HepG2 (cell line): ENCODE data around the gene SNRNP35. TPM values are rescaled to one million over a fixed set of nuclear protein-coding genes. Genes with fewer than 3 reads are reported as not detected.
"Not testable (repeated sequence)": the region's sequence is repeated elsewhere in the genome, so short reads cannot be mapped to it uniquely, and the experiment has no call there.

Source experiments
- ATAC-seq: fragments of 200-7000 bp; cut with Tn5 transposase; 3 replicates; pipeline ENCODE4 v1.9.1; 2020; ENCODE audit warnings: mild to moderate bottlenecking, moderate library complexity
- BruUV-seq: library from RNA; stranded (reverse); fragments of 400-500 nt; replicated peaks from 2 replicates; lab custom pipeline; 2021; lab: Mats Ljungman, UMichigan
- CTCF ChIA-PET: fragments of 300-600 bp; formaldehyde crosslinking; extraction: SDS; loops from one replicate; lab custom pipeline; 2021; ENCODE audit warnings: low total read pairs, inconsistent platforms, low intra/inter-chr PET ratio; lab: Yijun Ruan, JAX
- POLR2A ChIA-PET: fragments of 350-600 bp; sonication (Branson Sonifier 250); formaldehyde crosslinking; loops from one replicate; lab custom pipeline; 2020; ENCODE audit warnings: antibody characterized with exemption, inconsistent platforms; lab: Yijun Ruan, JAX
- DNase-seq: peaks from one replicate; pipeline ENCODE4 v3.0.0-alpha.2; 2015; ENCODE audit warnings: low spot score
- FAIRE-seq: peaks from 3 replicates; lab custom pipeline; 2011; peaks lifted over from hg19 to GRCh38; lab: Jason Lieb, UNC
- H2AFZ ChIP-seq: one replicate; pipeline ENCODE4 v1.6.1; 2011; ENCODE audit warnings: low read length, inconsistent platforms
- H3K27ac ChIP-seq: fragments of 300-600 bp; 3 replicates; pipeline ENCODE4 v1.8.0; 2011; ENCODE audit warnings: mixed run types, mild to moderate bottlenecking, mixed read lengths, low read length, inconsistent platforms; ENCODE audit not compliant: insufficient read depth; ENCODE audit errors: extremely low read length
- H3K27me3 ChIP-seq, 2 experiments: fragments of 200-600 bp in 1 of 2; 2 replicates in 1 of 2; 3 replicates in 1 of 2; pipeline versions ENCODE4 v1.6.0 to v1.8.0; 2011; ENCODE audit warnings: low read length in 2 of 2, mild to moderate bottlenecking in 2 of 2, moderate library complexity in 2 of 2, inconsistent platforms in 1 of 2; ENCODE audit not compliant: insufficient read depth in 2 of 2, control insufficient read depth in 1 of 2
- H3K36me3 ChIP-seq, 2 experiments: fragments of 200-600 bp in 1 of 2; replicated peaks in 1 of 2; 2 replicates in 1 of 2; 3 replicates in 1 of 2; pipeline versions ENCODE4 v1.5.1 to v1.8.0; 2011; ENCODE audit warnings: low read length in 2 of 2, inconsistent platforms in 1 of 2; ENCODE audit not compliant: insufficient read depth in 2 of 2, control insufficient read depth in 1 of 2
- H3K4me1 ChIP-seq: 2 replicates; pipeline ENCODE4 v1.5.1; 2012; ENCODE audit warnings: low read length, inconsistent platforms; ENCODE audit not compliant: insufficient read depth
- H3K4me2 ChIP-seq: 2 replicates; pipeline ENCODE4 v1.6.0; 2011; ENCODE audit warnings: low read depth, low read length, inconsistent platforms
- H3K4me3 ChIP-seq, 3 experiments: fragments of 200-600 bp in 1 of 3; sonication (generic), shearing (Covaris generic) in 1 of 3; replicated peaks in 1 of 3; 2 replicates each; pipeline ENCODE4 v1.5.1; 2011 to 2016; ENCODE audit warnings: low read length in 3 of 3, inconsistent platforms in 2 of 3, low read depth in 2 of 3, mild to moderate bottlenecking in 2 of 3, control low read depth in 1 of 3, mixed read lengths in 1 of 3; ENCODE audit not compliant: insufficient read depth in 1 of 3
- H3K79me2 ChIP-seq: one replicate; pipeline ENCODE4 v1.6.1; 2011; ENCODE audit warnings: low read length, inconsistent platforms; ENCODE audit not compliant: insufficient read depth
- H3K9ac ChIP-seq: 2 replicates; pipeline ENCODE4 v1.6.0; 2011; ENCODE audit warnings: mild to moderate bottlenecking, low read depth, low read length, inconsistent platforms; ENCODE audit not compliant: insufficient read depth
- H3K9me3 ChIP-seq: 2 replicates; pipeline ENCODE4 v1.5.1; 2012; ENCODE audit warnings: mild to moderate bottlenecking, low read length
- H4K20me1 ChIP-seq: 2 replicates; pipeline ENCODE4 v1.6.0; 2011; ENCODE audit warnings: inconsistent platforms, mild to moderate bottlenecking, low read length, moderate library complexity; ENCODE audit not compliant: insufficient read depth
- FOXC1 ChIP-seq: sonication (generic); formaldehyde crosslinking; IDR thresholded peaks from 2 replicates; pipeline ENCODE4 v1.8.0; 2022; ENCODE audit warnings: mild to moderate bottlenecking, missing genetic modification reagents, borderline replicate concordance
- MAFK ChIP-seq, 2 experiments: IDR thresholded peaks in 1 of 2; conservative IDR thresholded peaks in 1 of 2; 2 replicates each; pipeline ENCODE4 v1.6.1; 2011; ENCODE audit warnings: improper control_type of control experiment in 2 of 2, low read length in 2 of 2
- POLR2AphosphoS5 ChIP-seq: IDR thresholded peaks from 2 replicates; pipeline ENCODE4 v1.6.1; 2012; ENCODE audit warnings: low read depth, low read length
- RNF2 ChIP-seq: fragments of 450-650 bp; conservative IDR thresholded peaks from 2 replicates; pipeline ENCODE4 v1.6.1; 2016; ENCODE audit warnings: low read depth
- TCF12 ChIP-seq, 2 experiments: fragments of 450-650 bp in 1 of 2; sonication (generic) in 1 of 2; formaldehyde crosslinking in 1 of 2; IDR thresholded peaks; 2 replicates each; pipeline versions ENCODE4 v1.6.1 to v1.8.0; 2017 to 2022; ENCODE audit warnings: antibody characterized with exemption in 1 of 2, mild to moderate bottlenecking in 1 of 2, missing genetic modification reagents in 1 of 2, moderate library complexity in 1 of 2
- ZBTB33 ChIP-seq: sonication (generic); formaldehyde crosslinking; IDR thresholded peaks from 2 replicates; pipeline ENCODE4 v1.4.0; 2020; ENCODE audit warnings: missing genetic modification reagents
- ZMYM4 ChIP-seq: sonication (generic); formaldehyde crosslinking; IDR thresholded peaks from 2 replicates; pipeline ENCODE4 v1.8.1; 2023; ENCODE audit warnings: mild to moderate bottlenecking, missing genetic modification reagents
- ZNF121 ChIP-seq: sonication (generic); formaldehyde crosslinking; IDR thresholded peaks from 2 replicates; pipeline ENCODE4 v1.5.0; 2020; ENCODE audit warnings: mild to moderate bottlenecking, missing genetic modification reagents
- ZNF275 ChIP-seq: sonication (generic); formaldehyde crosslinking; IDR thresholded peaks from 2 replicates; pipeline ENCODE4 v1.8.0; 2022; ENCODE audit warnings: missing genetic modification reagents, mild to moderate bottlenecking, inconsistent platforms, borderline replicate concordance
- WGBS: methylation state at CpG from one replicate; pipeline ENCODE4 v1.1.6; 2017; ENCODE audit warnings: low lambda C conversion rate; 5-methylcytosine and 5-hydroxymethylcytosine counted together
- in situ Hi-C: cut with HindIII; loops from 2 replicates; pipeline ENCODE4 v1.10.0; 2017; ENCODE audit warnings: low pct_unique_long_range_greater_than_20kb; ENCODE audit not compliant: extremely low pct_ligation_motif_present
- intact Hi-C: fragments of 100-400 bp; cut with micrococcal nuclease; formaldehyde crosslinking; loops from one replicate; pipeline ENCODE4 v1.10.0; 2022; ENCODE audit not compliant: unreplicated experiment
- polyA plus RNA-seq, 8 experiments: library from polyadenylated mRNA; depleted of rRNA in 3 of 8; stranded (reverse) in 7 of 8; unstranded in 1 of 8; fragments of >200 nt; fragmentation: Illumina TruSeq in 4 of 8; extraction: Trizol in 4 of 8; gene quantifications; 2 replicates each; pipeline versions ENCODE4 v1.2.1 to v1.2.3, GENCODE V29; 2011 to 2016; ENCODE audit warnings: low read depth in 4 of 8, missing spikeins in 1 of 8, mixed read lengths in 1 of 8; ENCODE audit not compliant: insufficient read depth in 1 of 8
- total RNA-seq, 5 experiments: library from RNA; depleted of rRNA; stranded (reverse); fragments of >200 nt; fragmentation: Illumina TruSeq; extraction: Trizol; gene quantifications; 2 replicates each; pipeline ENCODE4 v1.2.3, GENCODE V29; 2016; ENCODE audit warnings: low read depth in 1 of 5

Gene SNRNP35
- total and polyA plus RNA-seq, 2 of the 13 experiments (the other 11 are each of a cell fraction or from before 2014, with no cell fraction given): 11.3 to 22.6 TPM

- TF ChIP-seq MAFK (conservative IDR thresholded peaks at IDR 0.05 in 1 of 2, IDR thresholded peaks at IDR 0.05 in 1 of 2; ENCODE audit: low read length in 2 of 2) (no peak), POLR2AphosphoS5 (no peak), ZMYM4 (CRISPR knock-in tag) (0 out of 2 replicates have a peak, but pooled peaks have one; percentile 13), ZBTB33 (CRISPR knock-in tag) (peak; percentile 86), FOXC1 (CRISPR knock-in tag) (no peak), ZNF275 (CRISPR knock-in tag) (no peak), TCF12 (IDR thresholded peaks at IDR 0.05) (no peak), TCF12 (CRISPR knock-in tag; IDR thresholded peaks at IDR 0.05) (no peak), RNF2 (no peak)
Observed at GRCh38 chr12:123513805-123514204, 55.9 kb downstream of the SNRNP35 start (continued).

- 100% methylated on average over 1 of the region's 1 CpG for WGBS
- BruUV-seq, H3K4me2 ChIP-seq, H3K27ac ChIP-seq, H2AFZ ChIP-seq, CTCF ChIA-PET, H3K4me3 ChIP-seq, H3K27me3 ChIP-seq, intact Hi-C loops, ATAC-seq, H3K9me3 ChIP-seq, H3K79me2 ChIP-seq, H4K20me1 ChIP-seq, H3K9ac ChIP-seq, in situ Hi-C loops, DNase-seq, FAIRE-seq: not testable (repeated sequence)
- POLR2A ChIA-PET: interaction anchor here (0.8 kb wide), 1 partner anchor 18 kb away, joined by 3 read pairs; no protein-coding TSS in a partner anchor
- Histone ChIP-seq H3K36me3 (peaks cover 30 to 49% of the 10 kb centered on the region in 2 experiments), H3K4me1 (peaks cover 37% of the 10 kb centered on the region)
- peak; percentile 75 for TF ChIP-seq ZNF121 (CRISPR knock-in tag)
Observed at GRCh38 chr12:123514582-123515221, 56.8 kb downstream of the SNRNP35 start.
